Type B pancreatic cell (in vitro differentiated cells): ENCODE measurements around the gene RALGPS1. TPM values are rescaled to one million over a fixed set of nuclear protein-coding genes. Genes with fewer than 3 reads are reported as not detected.

Experiments
- DNase-seq: peaks from one replicate; pipeline ENCODE4 v3.0.0; 2021; ENCODE audit warnings: mixed read lengths; ENCODE audit not compliant: unreplicated experiment; ENCODE audit errors: extremely low spot score
- H3K27ac Mint-ChIP-seq: 2 replicates; pipeline ENCODE4 v1.8.0; 2021; ENCODE audit warnings: mild to moderate bottlenecking, mixed read lengths
- H3K27me3 Mint-ChIP-seq: 2 replicates; pipeline ENCODE4 v1.8.0; 2021; ENCODE audit warnings: mixed read lengths
- H3K36me3 Mint-ChIP-seq: 2 replicates; pipeline ENCODE4 v1.8.0; 2021; ENCODE audit warnings: mixed read lengths
- H3K4me1 Mint-ChIP-seq: one replicate; pipeline ENCODE4 v1.8.0; 2021; ENCODE audit warnings: mixed read lengths; ENCODE audit not compliant: unreplicated experiment
- H3K4me3 Mint-ChIP-seq: 2 replicates; pipeline ENCODE4 v1.8.0; 2021; ENCODE audit warnings: mild to moderate bottlenecking, mixed read lengths
- H3K9me3 Mint-ChIP-seq: 2 replicates; pipeline ENCODE4 v1.8.0; 2021; ENCODE audit warnings: mixed read lengths
- total RNA-seq: library from RNA; stranded (reverse); gene quantifications from 2 replicates; pipeline ENCODE4 v1.2.1, GENCODE V29; 2021; ENCODE audit warnings: low replicate concordance
- TF ChIP-seq, protein P1 (sequence below): fragments of 200-600 bp; sonication (generic); conservative IDR thresholded peaks from 2 replicates; pipeline ENCODE4 v1.5.0; 2021; ENCODE audit warnings: antibody characterized with exemption, mild to moderate bottlenecking

Gene RALGPS1
- total RNA-seq, 1 donor from 2014 or later = 16.7 TPM

DNA sequence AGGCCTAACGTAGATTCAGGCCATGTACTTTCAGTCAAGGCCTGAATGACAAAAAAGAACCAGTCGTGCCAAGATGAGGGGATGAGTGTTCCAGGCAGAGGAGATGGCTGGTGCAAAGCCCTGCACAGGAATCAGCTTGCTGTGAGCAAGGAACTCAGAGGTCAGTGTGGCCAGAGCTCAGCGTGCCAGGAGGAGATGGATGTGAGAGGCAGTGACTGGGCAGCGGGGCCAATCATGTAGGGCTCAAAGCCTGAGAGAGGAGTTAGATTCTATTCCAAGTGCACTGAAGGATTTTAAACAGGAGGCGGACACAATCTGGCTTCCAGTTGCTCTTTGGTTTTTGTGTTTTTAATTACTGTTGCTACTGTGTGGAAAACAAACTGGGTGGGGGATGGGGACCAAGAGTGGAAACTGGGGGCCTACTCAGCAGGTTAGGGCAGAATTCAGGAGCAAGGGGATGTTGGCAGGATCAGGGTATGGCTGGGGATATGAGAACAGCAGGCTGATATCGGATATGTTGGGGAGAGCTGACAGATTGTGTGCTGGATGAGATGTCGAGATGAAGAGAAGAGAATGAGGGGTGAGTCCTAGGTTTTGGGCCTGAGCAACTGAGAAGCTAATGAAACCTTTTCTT, 143.5 kb downstream of the RALGPS1 start:
- H3K4me1 Mint-ChIP-seq = peaks cover 32% of the 10 kb centered on the region
- H3K36me3 Mint-ChIP-seq = peaks cover 4% of the 10 kb centered on the region
- peak overlapping the region; percentile 24 for H3K27ac Mint-ChIP-seq
- H3K27me3 Mint-ChIP-seq = no peaks in the 10 kb centered on the region
- TF ChIP-seq, protein P1, sequence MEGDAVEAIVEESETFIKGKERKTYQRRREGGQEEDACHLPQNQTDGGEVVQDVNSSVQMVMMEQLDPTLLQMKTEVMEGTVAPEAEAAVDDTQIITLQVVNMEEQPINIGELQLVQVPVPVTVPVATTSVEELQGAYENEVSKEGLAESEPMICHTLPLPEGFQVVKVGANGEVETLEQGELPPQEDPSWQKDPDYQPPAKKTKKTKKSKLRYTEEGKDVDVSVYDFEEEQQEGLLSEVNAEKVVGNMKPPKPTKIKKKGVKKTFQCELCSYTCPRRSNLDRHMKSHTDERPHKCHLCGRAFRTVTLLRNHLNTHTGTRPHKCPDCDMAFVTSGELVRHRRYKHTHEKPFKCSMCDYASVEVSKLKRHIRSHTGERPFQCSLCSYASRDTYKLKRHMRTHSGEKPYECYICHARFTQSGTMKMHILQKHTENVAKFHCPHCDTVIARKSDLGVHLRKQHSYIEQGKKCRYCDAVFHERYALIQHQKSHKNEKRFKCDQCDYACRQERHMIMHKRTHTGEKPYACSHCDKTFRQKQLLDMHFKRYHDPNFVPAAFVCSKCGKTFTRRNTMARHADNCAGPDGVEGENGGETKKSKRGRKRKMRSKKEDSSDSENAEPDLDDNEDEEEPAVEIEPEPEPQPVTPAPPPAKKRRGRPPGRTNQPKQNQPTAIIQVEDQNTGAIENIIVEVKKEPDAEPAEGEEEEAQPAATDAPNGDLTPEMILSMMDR = no peak
- H3K4me3 Mint-ChIP-seq = no peak overlapping the region
- no peaks in the 10 kb centered on the region for H3K9me3 Mint-ChIP-seq
- DNase-seq = peak; percentile 36

DNA sequence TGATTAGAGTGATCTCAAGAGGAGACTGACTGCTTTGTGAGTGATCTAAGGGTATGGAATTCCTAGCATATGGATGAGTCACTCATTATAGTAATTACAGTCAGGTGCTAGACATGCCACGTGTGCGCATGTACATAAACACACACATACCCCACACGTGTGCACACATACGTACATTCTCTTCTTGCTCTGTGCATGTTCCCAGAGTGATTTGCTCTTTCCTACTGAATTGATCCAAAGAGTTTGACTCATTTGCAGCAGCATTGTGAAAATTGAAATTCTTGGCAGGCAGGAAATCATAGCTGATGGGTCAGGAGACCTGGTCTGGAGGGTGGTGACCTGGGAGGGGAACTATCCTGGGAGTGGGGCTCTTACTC, 144.1 kb downstream of the RALGPS1 start:
- Mint-ChIP-seq H3K27ac (no peak overlapping the region), H3K27me3 (no peaks in the 10 kb centered on the region), H3K4me1 (peaks cover 29% of the 10 kb centered on the region), H3K4me3 (no peak overlapping the region), H3K9me3 (no peaks in the 10 kb centered on the region), H3K36me3 (peaks cover 4% of the 10 kb centered on the region)
- peak; percentile 39 for DNase-seq
- TF ChIP-seq, protein P1 = no peak

DNA sequence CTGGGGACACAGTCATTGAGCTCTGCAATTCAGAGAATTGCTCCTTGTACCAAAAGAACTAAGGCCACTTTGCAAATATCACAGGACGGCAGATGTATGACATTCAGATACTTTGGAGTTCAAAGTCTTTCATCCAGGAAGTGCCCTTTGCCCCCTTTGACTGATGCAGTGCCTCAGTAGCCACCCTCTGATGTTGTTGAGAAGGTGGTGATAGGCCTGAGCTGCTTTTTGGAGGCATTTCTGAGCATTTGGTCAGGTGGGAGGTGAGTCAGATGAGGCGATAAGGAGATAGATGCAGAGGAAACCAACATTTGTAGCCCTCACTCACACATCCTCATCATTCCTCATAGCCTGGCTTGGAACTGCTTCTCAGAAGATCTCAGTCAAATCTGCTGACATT, 144.4 kb downstream of the RALGPS1 start:
- TF ChIP-seq, protein P1 = no peak
- H3K36me3 Mint-ChIP-seq = peaks cover 4% of the 10 kb centered on the region
- H3K4me1 Mint-ChIP-seq = peaks cover 25% of the 10 kb centered on the region
- H3K9me3 Mint-ChIP-seq = no peaks in the 10 kb centered on the region
- H3K27me3 Mint-ChIP-seq = no peaks in the 10 kb centered on the region
- no peak overlapping the region for H3K4me3 Mint-ChIP-seq
- H3K27ac Mint-ChIP-seq = no peak overlapping the region
- DNase-seq = peak; percentile 3

DNA sequence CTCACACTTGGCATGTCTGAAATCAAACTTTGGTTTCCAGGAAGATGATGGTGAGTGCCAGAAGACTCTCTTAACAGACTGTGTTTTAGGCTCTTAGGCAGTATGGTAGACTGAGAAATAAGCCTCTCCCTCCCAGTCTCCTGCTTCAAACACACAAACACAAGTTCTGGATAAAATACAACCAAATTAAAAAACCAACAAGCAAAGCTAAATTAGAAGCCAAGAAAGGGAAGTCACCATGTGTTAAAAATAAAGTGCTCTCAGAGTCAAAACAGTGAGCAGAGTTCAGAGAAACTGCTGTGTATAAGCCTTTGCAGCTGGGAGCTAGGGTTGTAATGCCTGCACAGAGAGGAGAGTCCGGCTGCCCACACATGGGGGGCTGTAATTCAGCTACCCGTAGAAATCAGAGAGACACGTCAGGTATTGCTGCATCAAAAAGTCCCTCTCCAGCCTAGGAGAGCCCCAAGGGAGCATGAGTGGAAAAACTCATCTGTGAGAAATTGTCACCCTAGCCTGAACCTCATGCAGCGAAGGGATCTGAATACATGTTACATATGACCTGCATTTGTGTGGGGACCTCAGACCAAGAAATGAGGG, 145.3 kb downstream of the RALGPS1 start:
- DNase-seq = peak; percentile 37
- TF ChIP-seq, protein P1 = no peak
- Mint-ChIP-seq H3K27me3 (no peaks in the 10 kb centered on the region), H3K4me3 (no peak overlapping the region), H3K36me3 (peaks cover 4% of the 10 kb centered on the region), H3K4me1 (peaks cover 24% of the 10 kb centered on the region), H3K9me3 (no peaks in the 10 kb centered on the region), H3K27ac (no peak overlapping the region)

DNA sequence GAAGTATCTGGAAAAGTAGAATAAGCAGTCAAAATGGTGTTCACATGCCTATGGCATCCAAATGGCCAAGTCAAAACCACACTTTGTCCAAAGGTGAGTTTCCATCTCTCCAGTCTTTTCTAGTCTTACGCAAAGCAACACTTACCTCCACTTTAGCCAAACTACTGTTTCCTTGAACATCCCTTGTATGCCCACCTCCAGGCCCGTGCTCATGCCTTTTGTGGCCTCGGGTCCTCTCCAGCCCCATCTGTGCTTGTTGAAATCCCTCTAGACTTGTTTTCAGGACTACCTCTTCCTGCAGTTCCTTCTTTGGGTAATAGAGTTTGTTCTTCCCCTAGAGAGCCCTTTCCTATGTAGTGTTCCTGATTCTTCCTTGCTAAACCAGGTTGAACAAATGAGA, 146.8 kb downstream of the RALGPS1 start:
- H3K9me3 Mint-ChIP-seq = no peaks in the 10 kb centered on the region
- DNase-seq = peak; percentile 7
- no peak overlapping the region for H3K4me3 Mint-ChIP-seq
- no peak overlapping the region for H3K27ac Mint-ChIP-seq
- peaks cover 31% of the 10 kb centered on the region for H3K4me1 Mint-ChIP-seq
- no peaks in the 10 kb centered on the region for H3K27me3 Mint-ChIP-seq
- peaks cover 4% of the 10 kb centered on the region for H3K36me3 Mint-ChIP-seq
- TF ChIP-seq, protein P1 = no peak
